ENCODE data around the gene DLD. TPM values are rescaled to one million over a fixed set of nuclear protein-coding genes. Genes with fewer than 3 reads are reported as not detected.
A peak's percentile ranks its signal among the peaks of the same experiment; 100 is the strongest.

Gene DLD
- total and polyA plus RNA-seq, 4 donors: 49.4 to 121 (median 67.1) TPM

GRCh38 chr7:107877731-107878382 is 13.1 kb upstream of the DLD start:
- no peaks in the 10 kb centered on the region for H3K9me3 ChIP-seq (ENCODE audit: control insufficient read depth in 4 of 4, low read length in 3 of 4)
- no peak for DNase-seq (ENCODE audit: low spot score)
- no peaks in the 10 kb centered on the region for H3K36me3 ChIP-seq (ENCODE audit: control insufficient read depth in 4 of 4, insufficient read depth in 3 of 4, low read depth in 1 of 4, low read length in 3 of 4)
- H3K9ac ChIP-seq (ENCODE audit: low read depth in 1 of 2, low read length in 2 of 2): no peak overlapping the region
- WGBS: 64% methylated on average over 5 of the region's 5 CpGs
- H3K4me1 ChIP-seq (ENCODE audit: control insufficient read depth in 4 of 4, insufficient read depth in 4 of 4, low read length in 3 of 4): peaks cover 0 to 3% (median 0%) of the 10 kb centered on the region in 4 donors
- TF ChIP-seq HNF4G (IDR thresholded peaks at IDR 0.05) (no peak), ATF3 (IDR thresholded peaks at IDR 0.05) (no peak), TAF1 (conservative IDR thresholded peaks at IDR 0.05) (no peak), YY1 (IDR thresholded peaks at IDR 0.05) (no peak), HNF4A (conservative IDR thresholded peaks at IDR 0.05) (no peak)
- no peak overlapping the region for H3K27ac ChIP-seq (ENCODE audit: low read depth in 1 of 2, low read length in 2 of 2)
- H3K4me3 ChIP-seq (ENCODE audit: low read depth in 1 of 3, low read length in 3 of 3): no peak overlapping the region
- H3K27me3 ChIP-seq (ENCODE audit: control insufficient read depth in 4 of 4, insufficient read depth in 4 of 4, low read length in 3 of 4): no peaks in the 10 kb centered on the region

DNA sequence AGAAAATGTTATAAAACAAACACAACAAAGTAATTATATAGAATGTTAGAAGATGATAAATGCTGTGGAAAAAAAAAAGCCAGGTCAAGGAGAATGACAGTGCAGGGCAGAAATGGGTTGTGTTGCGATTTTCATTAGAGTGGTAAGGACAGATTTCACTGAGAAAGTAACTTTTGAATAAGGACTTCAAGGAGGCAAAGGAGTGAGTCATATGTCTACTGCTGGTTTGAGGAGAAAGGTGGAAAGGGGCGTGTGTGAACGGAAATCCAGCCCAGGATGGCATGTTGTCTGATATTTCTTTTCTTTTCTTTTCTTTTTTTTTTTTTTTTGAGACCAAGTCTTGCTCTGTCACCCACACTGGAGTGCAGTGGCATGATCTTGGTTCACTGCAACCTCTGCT is 12.3 kb upstream of the DLD start:
- H3K36me3 ChIP-seq (ENCODE audit: control insufficient read depth in 4 of 4, insufficient read depth in 3 of 4, low read depth in 1 of 4, low read length in 3 of 4): no peaks in the 10 kb centered on the region
- TF ChIP-seq TAF1 (conservative IDR thresholded peaks at IDR 0.05) (no peak), NR2F2 (IDR thresholded peaks at IDR 0.05) (no peak), FOXA2 (IDR thresholded peaks at IDR 0.05) (no peak), YY1 (IDR thresholded peaks at IDR 0.05) (no peak), ATF3 (IDR thresholded peaks at IDR 0.05) (no peak)
- TF ChIP-seq, protein P1, sequence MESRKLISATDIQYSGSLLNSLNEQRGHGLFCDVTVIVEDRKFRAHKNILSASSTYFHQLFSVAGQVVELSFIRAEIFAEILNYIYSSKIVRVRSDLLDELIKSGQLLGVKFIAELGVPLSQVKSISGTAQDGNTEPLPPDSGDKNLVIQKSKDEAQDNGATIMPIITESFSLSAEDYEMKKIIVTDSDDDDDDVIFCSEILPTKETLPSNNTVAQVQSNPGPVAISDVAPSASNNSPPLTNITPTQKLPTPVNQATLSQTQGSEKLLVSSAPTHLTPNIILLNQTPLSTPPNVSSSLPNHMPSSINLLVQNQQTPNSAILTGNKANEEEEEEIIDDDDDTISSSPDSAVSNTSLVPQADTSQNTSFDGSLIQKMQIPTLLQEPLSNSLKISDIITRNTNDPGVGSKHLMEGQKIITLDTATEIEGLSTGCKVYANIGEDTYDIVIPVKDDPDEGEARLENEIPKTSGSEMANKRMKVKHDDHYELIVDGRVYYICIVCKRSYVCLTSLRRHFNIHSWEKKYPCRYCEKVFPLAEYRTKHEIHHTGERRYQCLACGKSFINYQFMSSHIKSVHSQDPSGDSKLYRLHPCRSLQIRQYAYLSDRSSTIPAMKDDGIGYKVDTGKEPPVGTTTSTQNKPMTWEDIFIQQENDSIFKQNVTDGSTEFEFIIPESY (IDR thresholded peaks at IDR 0.05): no peak
- TF ChIP-seq, protein P2, sequence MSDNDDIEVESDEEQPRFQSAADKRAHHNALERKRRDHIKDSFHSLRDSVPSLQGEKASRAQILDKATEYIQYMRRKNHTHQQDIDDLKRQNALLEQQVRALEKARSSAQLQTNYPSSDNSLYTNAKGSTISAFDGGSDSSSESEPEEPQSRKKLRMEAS (IDR thresholded peaks at IDR 0.05): no peak
- TF ChIP-seq, protein P3, sequence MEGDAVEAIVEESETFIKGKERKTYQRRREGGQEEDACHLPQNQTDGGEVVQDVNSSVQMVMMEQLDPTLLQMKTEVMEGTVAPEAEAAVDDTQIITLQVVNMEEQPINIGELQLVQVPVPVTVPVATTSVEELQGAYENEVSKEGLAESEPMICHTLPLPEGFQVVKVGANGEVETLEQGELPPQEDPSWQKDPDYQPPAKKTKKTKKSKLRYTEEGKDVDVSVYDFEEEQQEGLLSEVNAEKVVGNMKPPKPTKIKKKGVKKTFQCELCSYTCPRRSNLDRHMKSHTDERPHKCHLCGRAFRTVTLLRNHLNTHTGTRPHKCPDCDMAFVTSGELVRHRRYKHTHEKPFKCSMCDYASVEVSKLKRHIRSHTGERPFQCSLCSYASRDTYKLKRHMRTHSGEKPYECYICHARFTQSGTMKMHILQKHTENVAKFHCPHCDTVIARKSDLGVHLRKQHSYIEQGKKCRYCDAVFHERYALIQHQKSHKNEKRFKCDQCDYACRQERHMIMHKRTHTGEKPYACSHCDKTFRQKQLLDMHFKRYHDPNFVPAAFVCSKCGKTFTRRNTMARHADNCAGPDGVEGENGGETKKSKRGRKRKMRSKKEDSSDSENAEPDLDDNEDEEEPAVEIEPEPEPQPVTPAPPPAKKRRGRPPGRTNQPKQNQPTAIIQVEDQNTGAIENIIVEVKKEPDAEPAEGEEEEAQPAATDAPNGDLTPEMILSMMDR (IDR thresholded peaks at IDR 0.05; ENCODE audit: low read depth, low read length, missing input control): no peak
- peaks cover 0 to 3% (median 0%) of the 10 kb centered on the region in 4 donors for H3K4me1 ChIP-seq (ENCODE audit: control insufficient read depth in 4 of 4, insufficient read depth in 4 of 4, low read length in 3 of 4)
- DNase-seq (ENCODE audit: low spot score): no peak
- H3K9me3 ChIP-seq (ENCODE audit: control insufficient read depth in 4 of 4, low read length in 3 of 4): no peaks in the 10 kb centered on the region
- WGBS: 72% methylated on average over 3 of the region's 3 CpGs
- no peak overlapping the region for H3K4me3 ChIP-seq (ENCODE audit: low read depth in 1 of 3, low read length in 3 of 3)
- no peak overlapping the region for H3K9ac ChIP-seq (ENCODE audit: low read depth in 1 of 2, low read length in 2 of 2)
- no peaks in the 10 kb centered on the region for H3K27me3 ChIP-seq (ENCODE audit: control insufficient read depth in 4 of 4, insufficient read depth in 4 of 4, low read length in 3 of 4)
- no peak overlapping the region for H3K27ac ChIP-seq (ENCODE audit: low read depth in 1 of 2, low read length in 2 of 2)

GRCh38 chr7:107879400-107880035 is 11.5 kb upstream of the DLD start:
- under 1% methylated on average over 3 of the region's 3 CpGs for WGBS
- H3K9me3 ChIP-seq (ENCODE audit: control insufficient read depth in 4 of 4, low read length in 3 of 4): no peaks in the 10 kb centered on the region
- H3K27me3 ChIP-seq (ENCODE audit: control insufficient read depth in 4 of 4, insufficient read depth in 4 of 4, low read length in 3 of 4): no peaks in the 10 kb centered on the region
- H3K9ac ChIP-seq (ENCODE audit: low read depth in 1 of 2, low read length in 2 of 2): no peak overlapping the region
- peaks cover 0 to 3% (median 0%) of the 10 kb centered on the region in 4 donors for H3K4me1 ChIP-seq (ENCODE audit: control insufficient read depth in 4 of 4, insufficient read depth in 4 of 4, low read length in 3 of 4)
- H3K36me3 ChIP-seq (ENCODE audit: control insufficient read depth in 4 of 4, insufficient read depth in 3 of 4, low read depth in 1 of 4, low read length in 3 of 4): no peaks in the 10 kb centered on the region
- DNase-seq (ENCODE audit: low spot score): no peak
- TF ChIP-seq, protein P3 (IDR thresholded peaks at IDR 0.05; ENCODE audit: low read depth, low read length, missing input control): peak; percentile 82
- no peak for TF ChIP-seq RXRA (IDR thresholded peaks at IDR 0.05)
- TF ChIP-seq RAD21 (IDR thresholded peaks at IDR 0.05): peak; percentile 94 to 95
- TF ChIP-seq JUND (IDR thresholded peaks at IDR 0.05): peak; percentile 46 to 68
- H3K27ac ChIP-seq (ENCODE audit: low read depth in 1 of 2, low read length in 2 of 2): no peak overlapping the region
- no peak overlapping the region for H3K4me3 ChIP-seq (ENCODE audit: low read depth in 1 of 3, low read length in 3 of 3)

Data from liver (tissue), 9 donors.